ENCODE data around the gene MCOLN2. TPM values are rescaled to one million over a fixed set of nuclear protein-coding genes. Genes with fewer than 3 reads are reported as not detected.
A peak's percentile ranks its signal among the peaks of the same experiment; 100 is the strongest.
"Not testable (repeated sequence)": the region's sequence is repeated elsewhere in the genome, so short reads cannot be mapped to it uniquely, and the experiment has no call there.

The MCOLN2 gene
- total RNA-seq, 1 donor from 2014 or later: not detected

DNA sequence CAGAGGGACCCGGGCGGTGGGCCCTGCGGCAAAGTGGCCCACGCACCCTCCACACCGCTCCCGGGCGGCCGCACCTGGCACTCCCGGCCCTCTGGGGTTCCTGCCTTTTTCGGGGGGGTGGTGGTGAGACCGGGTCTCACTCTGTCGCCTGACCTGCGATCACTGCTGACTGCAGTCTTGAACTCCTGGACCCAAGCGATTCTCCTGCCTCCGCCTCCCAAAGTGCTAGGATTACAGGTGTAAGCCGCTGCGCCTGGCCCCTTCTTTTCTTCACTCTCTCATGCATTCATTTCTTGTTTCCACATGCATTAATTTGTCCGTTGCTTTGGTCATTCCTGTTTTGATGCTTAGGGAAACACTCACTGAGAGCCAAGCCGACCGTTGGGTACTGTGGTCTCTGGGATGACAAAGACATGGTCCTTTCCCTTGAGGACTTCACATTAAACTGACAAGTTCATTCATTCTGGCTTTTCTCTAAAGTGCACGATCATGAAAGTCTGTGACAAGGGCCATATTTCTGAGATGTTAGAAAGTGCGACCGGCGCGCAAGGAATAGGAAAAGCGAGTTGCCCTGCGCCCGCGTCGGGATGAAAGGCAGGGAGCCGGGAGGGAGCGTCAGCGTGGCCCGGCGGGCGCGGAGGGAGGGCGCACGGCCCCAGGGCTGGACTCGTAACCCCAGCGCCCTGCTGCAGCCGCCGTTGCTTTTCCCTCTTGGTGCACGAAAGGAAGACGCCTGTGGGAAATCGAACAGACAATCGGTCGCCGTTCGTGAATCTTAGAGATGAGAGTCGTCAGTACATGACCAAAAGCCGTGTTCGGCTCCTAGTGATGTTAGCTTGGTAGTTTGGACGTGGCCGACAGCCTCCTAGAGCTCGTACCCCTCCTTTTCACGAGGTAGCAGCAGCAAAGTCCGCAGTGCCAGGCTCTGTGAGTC, 1.0 kb upstream of the MCOLN2 start:
- Mint-ChIP-seq H3K36me3 (ENCODE audit: unreplicated experiment) (no peaks in the 10 kb centered on the region), H3K4me3 (ENCODE audit: unreplicated experiment) (peak overlapping the region; percentile 88), H3K4me1 (ENCODE audit: low read depth, unreplicated experiment) (peaks cover 3% of the 10 kb centered on the region), H3K27ac (ENCODE audit: unreplicated experiment) (no peak overlapping the region), H3K9me3 (ENCODE audit: unreplicated experiment) (no peaks in the 10 kb centered on the region), H3K27me3 (ENCODE audit: unreplicated experiment) (peaks cover 7% of the 10 kb centered on the region)
- TF ChIP-seq, protein P1, sequence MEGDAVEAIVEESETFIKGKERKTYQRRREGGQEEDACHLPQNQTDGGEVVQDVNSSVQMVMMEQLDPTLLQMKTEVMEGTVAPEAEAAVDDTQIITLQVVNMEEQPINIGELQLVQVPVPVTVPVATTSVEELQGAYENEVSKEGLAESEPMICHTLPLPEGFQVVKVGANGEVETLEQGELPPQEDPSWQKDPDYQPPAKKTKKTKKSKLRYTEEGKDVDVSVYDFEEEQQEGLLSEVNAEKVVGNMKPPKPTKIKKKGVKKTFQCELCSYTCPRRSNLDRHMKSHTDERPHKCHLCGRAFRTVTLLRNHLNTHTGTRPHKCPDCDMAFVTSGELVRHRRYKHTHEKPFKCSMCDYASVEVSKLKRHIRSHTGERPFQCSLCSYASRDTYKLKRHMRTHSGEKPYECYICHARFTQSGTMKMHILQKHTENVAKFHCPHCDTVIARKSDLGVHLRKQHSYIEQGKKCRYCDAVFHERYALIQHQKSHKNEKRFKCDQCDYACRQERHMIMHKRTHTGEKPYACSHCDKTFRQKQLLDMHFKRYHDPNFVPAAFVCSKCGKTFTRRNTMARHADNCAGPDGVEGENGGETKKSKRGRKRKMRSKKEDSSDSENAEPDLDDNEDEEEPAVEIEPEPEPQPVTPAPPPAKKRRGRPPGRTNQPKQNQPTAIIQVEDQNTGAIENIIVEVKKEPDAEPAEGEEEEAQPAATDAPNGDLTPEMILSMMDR (IDR thresholded peaks at IDR 0.05; ENCODE audit: partially characterized antibody, unreplicated experiment): no peak
- DNase-seq: peak; percentile 40

DNA sequence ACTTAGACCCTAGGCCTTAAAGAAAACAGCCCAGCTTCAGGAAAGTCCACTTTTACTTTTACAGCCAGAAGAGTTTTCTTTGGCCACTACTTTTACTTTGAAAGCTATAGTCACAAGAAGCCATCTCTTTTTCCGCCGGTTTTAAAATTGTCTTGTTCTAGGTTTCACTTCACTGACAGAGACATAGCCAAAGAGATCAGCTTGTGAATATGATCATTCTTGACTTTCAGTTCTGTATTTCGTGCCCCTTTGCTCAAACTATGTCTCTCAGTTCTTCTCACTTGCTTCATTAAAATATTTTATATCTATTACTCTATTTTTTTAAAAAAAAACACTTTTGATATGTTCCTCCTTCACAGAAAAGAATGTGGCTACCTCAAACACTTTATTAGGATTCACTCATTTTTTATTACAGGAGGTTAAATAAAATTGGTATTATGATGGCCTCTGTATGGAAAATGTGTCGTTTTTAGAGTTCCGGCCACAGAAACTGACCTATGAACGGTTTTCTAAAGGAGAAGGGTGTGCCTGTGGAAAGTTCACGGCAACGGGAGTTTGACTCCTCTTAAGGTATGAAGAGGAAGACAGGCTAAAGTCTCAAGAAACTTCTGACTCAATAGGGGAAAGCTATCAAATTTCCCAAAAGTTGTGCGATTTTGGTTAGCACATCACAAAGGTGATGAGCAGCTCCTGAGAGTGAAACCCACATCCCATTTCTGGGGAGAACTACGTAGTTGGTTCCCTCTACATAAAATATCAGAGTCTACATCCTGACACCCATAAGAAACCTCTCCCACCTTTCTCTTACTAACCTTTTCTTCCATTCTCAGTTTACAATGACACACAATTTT, 1.2 kb downstream of the MCOLN2 start:
- DNase-seq: no peak
- TF ChIP-seq, protein P1 (IDR thresholded peaks at IDR 0.05; ENCODE audit: partially characterized antibody, unreplicated experiment): no peak
- no peak overlapping the region for H3K27ac Mint-ChIP-seq (ENCODE audit: unreplicated experiment)
- peaks cover 3% of the 10 kb centered on the region for H3K4me1 Mint-ChIP-seq (ENCODE audit: low read depth, unreplicated experiment)
- peak overlapping the region; percentile 80 for H3K4me3 Mint-ChIP-seq (ENCODE audit: unreplicated experiment)
- H3K36me3 Mint-ChIP-seq (ENCODE audit: unreplicated experiment): no peaks in the 10 kb centered on the region
- H3K9me3 Mint-ChIP-seq (ENCODE audit: unreplicated experiment): no peaks in the 10 kb centered on the region
- H3K27me3 Mint-ChIP-seq (ENCODE audit: unreplicated experiment): peaks cover 6% of the 10 kb centered on the region

DNA sequence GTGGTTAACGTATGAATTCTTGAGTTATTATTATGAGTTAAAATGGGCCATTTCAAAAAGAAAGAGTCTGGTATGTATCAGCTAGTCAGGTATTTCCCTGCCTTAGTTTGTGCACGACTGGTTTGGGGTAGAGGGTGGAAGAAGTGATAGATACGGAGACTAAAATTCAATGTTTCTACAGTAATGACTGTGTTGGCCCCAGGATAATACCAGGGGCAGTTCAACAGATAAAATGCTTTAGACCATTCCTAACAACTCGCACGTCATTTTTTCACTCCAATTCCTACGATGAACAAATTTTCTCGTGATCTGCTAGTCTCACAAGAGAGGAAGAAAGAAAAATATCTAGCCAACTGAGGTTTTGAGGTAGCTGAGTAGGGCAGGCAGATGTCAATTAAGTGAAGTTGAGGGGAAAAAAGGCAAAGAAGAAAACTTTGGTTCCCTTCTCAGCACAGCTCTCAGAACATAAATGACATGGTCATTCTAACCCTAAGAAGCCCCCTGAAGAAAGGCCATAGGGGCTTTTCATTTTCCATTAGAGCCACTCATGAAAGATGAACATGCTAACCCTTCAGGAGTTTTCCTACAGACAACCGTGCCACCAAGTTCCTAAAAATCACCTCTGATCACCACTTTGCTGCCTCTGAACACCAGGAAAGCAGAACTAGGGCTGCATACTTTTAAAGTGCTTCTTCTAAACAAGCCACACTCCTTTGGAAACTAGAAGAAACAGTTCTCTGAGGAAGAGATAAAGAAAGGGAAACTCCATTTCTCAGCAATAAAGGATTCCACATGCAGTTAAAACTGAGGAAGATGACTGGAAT, 5.6 kb downstream of the MCOLN2 start:
- no peak overlapping the region for H3K4me3 Mint-ChIP-seq (ENCODE audit: unreplicated experiment)
- TF ChIP-seq, protein P1 (IDR thresholded peaks at IDR 0.05; ENCODE audit: partially characterized antibody, unreplicated experiment): no peak
- H3K27ac Mint-ChIP-seq (ENCODE audit: unreplicated experiment): no peak overlapping the region
- DNase-seq: no peak
- no peaks in the 10 kb centered on the region for H3K36me3 Mint-ChIP-seq (ENCODE audit: unreplicated experiment)
- H3K27me3 Mint-ChIP-seq (ENCODE audit: unreplicated experiment): no peaks in the 10 kb centered on the region
- H3K9me3 Mint-ChIP-seq (ENCODE audit: unreplicated experiment): no peaks in the 10 kb centered on the region
- H3K4me1 Mint-ChIP-seq (ENCODE audit: low read depth, unreplicated experiment): no peaks in the 10 kb centered on the region

DNA sequence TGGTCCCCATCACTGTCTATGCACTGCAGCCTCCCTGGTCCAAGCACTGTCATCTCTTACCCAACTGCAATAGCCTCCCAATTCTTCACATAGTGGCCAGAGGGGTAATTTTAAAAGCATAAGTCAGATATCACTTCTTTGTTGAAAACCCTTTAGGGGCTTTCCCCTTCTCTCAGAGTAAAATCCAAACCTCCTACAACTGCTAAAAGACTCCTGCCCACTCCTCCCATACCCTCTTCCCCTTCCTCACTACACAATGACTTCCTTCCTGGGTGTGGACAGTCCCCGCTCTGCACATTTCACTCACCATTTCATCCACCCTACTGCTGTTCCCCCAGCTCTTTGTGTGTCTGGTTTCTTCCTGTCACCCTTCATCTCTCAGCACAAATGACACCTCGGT, 8.3 kb downstream of the MCOLN2 start:
- Mint-ChIP-seq H3K27ac (ENCODE audit: unreplicated experiment) (no peak overlapping the region), H3K36me3 (ENCODE audit: unreplicated experiment) (no peaks in the 10 kb centered on the region), H3K9me3 (ENCODE audit: unreplicated experiment) (no peaks in the 10 kb centered on the region), H3K4me3 (ENCODE audit: unreplicated experiment) (no peak overlapping the region), H3K27me3 (ENCODE audit: unreplicated experiment) (no peaks in the 10 kb centered on the region), H3K4me1 (ENCODE audit: low read depth, unreplicated experiment) (no peaks in the 10 kb centered on the region)
- TF ChIP-seq, protein P1 (IDR thresholded peaks at IDR 0.05; ENCODE audit: partially characterized antibody, unreplicated experiment): no peak
- DNase-seq: no peak

DNA sequence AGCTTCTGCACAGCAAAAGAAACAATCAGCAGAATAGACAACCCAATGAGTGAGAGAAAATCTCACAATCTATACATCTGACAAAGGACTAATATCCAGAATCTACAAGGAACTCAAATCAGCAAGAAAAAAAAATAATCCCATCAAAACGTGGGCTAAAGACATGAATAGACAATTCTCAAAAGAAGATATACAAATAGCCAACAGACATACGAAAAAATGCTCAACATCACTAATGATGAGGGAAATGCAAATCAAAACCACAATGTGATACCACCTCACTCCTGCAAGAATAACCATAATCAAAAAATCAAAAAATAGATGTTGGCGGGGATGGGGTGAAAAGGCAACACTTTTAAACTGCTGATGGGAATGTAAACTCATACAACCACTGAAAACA, 10.4 kb downstream of the MCOLN2 start:
- DNase-seq; H3K4me3 Mint-ChIP-seq (ENCODE audit: unreplicated experiment); H3K36me3 Mint-ChIP-seq (ENCODE audit: unreplicated experiment); H3K27me3 Mint-ChIP-seq (ENCODE audit: unreplicated experiment); H3K27ac Mint-ChIP-seq (ENCODE audit: unreplicated experiment); H3K9me3 Mint-ChIP-seq (ENCODE audit: unreplicated experiment); H3K4me1 Mint-ChIP-seq (ENCODE audit: low read depth, unreplicated experiment): not testable (repeated sequence)
